Activated effector memory CD4-positive, alpha-beta T cell treated with anti-CD3 and anti-CD28 coated beads, Interleukin-2, amount 50 U/mL, for 16 hours (primary cell): ENCODE results near the gene OR5I1.
"Not testable (repeated sequence)": the region's sequence is repeated elsewhere in the genome, so short reads cannot be mapped to it uniquely, and the experiment has no call there.

Experiments used
- DNase-seq: peaks from one replicate; pipeline ENCODE4 v3.0.0-alpha.2; 2020

Gene OR5I1

DNA sequence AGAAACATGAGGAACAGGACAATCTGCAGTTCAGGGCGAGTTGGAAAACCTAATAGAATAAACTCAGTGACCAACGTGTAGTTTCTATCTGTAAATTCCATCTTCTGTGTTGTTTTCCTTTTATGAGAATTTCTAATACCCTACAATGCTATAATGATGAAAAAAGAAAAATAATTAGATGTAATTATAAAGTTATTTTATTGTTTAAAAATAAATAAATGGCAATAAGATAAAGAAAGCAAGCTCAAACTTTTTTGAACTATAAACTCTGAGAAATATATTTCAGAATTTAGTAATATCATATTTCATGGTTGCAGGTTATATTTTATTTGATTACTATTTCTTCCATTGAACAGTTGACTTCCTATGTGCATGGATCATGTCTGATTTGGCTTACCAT, at the start of gene OR5I1:
Gene OR5I1 (minus strand): TSS at position 101 of the 400 bp plus-strand sequence. CDS start 0 bp downstream, at position 101.
- no peak for DNase-seq

DNA sequence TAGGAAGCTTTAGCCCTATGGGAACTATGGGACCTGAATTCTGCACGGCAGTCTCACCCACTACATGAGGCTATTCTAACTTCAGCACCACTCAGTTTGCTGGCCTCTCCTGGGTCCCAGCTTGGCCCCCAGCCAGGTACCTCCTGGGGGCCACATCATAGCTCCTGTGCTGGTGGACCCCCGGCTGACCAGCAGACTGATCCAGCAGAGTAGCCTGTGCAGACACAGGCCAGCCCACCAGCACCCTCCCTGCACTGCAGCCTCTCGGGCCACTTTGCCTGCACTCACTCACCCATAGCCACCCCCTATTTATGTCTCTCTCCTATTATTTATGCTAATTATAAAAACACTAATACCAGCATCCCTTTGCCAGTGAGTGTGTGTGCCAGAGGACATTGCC, 34.7 kb upstream of the OR5I1 start:
- DNase-seq, result no peak

DNA sequence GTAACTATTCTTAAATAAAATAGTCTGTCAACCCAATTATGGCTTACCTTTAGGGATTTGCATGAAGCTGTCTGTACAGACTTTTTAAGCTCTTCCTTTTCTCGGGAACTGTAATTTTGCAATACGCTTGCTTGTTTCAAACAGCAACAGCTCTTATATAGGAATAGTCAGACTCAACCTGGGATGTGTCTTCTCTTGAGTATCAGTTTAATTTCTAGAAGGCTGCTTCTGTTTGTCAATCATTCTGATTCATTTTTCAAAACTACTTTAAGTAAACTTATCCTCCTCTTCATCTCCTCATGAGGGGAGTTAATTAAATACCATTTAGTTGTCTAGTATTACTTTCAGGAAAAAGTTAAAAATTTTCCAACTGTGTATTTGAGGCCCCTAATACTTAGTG, 33.6 kb upstream of the OR5I1 start, which contains the start of gene OR10AG1:
Gene OR10AG1 (minus strand): TSS at position 101 of the 400 bp plus-strand sequence. CDS start 38 bp downstream, at position 63.
- no peak for DNase-seq

DNA sequence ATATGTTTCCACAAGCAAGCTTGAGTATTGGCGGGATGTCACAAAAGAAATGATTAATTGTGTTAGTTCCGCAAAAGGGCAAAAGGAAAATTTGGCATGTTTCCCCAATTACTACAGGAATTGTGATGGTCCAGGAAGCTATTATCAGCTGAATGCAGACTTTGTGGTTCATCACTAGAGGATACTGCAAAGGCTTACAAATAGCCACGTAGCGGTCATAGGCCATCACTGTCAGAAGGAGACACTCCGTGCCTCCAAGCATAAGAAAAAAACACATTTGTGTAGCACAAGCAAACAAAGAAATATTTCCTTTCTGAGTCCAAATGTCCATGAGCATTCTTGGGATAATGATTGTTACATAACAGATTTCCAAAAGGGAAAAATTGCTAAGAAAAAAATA, 31.7 kb upstream of the OR5I1 start:
- DNase-seq, result no peak

DNA sequence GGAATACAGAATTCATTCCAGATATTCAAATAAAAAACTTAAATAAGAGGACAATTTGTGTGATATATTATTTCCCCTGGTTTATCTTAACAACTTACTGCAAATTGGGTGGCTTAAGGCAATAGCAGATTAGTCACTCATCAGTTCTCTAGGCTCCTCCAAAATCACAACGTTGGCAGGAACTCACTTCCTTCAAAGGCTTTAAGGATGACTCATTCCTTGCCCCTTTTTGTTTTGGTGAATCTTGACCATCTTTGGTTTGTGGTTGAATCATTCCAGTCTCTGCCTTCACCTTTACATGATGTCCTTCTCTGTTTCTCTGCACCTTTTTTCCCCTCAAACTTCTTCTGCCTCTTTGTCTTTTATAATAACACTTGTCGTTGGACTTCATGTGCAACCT, 30.2 kb upstream of the OR5I1 start:
- no peak for DNase-seq

DNA sequence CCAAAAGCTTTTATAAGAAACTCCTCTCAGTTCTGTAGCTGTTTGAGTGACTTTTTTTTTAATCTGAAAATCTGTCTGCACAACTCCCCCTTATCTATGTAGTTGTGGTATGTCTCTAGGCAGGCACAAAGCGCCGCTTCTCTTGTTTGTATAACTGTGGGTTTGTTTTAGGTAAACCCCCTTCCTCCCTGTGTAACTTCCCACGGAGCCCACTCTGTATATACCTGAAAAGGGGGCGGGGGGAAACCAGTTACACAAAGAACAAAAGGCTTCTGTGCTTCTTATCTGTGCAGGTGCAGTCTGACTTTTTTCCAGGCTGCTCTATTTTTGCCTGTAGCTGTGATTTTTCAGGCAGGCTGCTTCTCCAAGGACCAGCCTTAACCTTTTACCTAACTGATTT, 20.3 kb upstream of the OR5I1 start:
- DNase-seq, result no peak

DNA sequence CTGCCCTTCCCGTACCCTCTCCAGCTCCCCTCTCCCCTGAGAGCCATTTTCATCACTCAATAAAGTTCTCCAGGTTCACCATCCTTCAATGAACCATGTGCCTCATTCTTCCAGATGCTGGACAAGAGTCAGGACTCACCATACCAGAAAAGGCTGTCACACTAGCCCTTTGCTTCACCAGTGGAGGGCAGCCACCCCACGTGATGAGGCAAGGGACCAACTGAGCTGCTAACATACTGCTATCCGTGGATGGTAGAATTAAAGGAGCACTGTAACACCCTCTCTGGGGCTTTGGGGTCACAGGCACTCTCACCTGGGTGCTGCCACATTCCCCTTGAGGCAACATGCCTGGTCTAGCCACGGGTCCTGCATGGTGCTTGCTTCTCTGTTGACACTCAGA, 13.1 kb upstream of the OR5I1 start:
- DNase-seq, result no peak

DNA sequence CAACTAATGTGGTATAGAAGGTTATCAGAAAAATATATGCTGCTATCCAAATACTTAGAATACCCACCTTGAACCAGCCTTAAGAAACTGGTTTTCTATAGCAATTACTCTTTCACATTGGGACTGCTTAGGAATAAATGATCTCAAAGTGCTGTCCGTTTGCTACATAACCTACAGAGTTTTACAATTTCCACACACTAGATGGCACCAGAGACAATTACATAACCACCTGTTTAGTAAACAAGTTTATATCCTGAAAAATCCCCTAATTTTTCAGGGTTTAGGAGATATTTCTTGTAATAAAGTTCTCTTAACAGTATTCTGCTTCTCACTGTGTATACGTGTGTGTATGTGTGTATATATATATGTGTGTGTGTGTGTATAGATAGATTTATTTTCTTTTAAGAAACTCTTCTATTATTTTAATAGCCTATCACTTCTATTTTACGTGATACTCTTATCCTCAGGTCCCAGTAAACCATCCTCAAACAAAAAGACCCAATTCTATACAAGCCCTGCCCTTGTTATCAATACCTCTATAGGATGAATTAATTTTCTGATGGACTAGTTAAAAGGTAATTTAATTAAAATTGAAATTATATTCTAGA, 6.7 kb upstream of the OR5I1 start:
- DNase-seq, result no peak

DNA sequence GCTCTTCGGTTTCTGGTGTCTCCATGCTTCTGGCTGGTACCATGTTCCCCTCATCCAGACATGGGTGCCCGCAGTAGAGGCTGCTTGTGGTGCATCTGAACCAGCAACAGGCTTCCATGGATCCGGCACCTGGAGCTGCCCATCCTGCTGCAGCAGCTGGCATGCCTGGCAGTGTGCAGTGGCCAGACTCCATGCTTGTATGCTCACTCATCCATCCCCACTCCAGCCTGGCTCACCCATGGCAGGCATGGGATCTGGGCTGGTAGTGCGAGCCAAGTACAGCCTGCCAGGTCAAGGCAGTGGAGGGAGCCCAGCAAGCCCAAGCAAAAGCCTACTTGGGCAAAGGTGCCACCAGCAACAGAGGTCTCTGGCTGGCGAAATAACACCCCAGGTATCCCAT, 15.7 kb downstream of the OR5I1 start:
- no peak for DNase-seq

DNA sequence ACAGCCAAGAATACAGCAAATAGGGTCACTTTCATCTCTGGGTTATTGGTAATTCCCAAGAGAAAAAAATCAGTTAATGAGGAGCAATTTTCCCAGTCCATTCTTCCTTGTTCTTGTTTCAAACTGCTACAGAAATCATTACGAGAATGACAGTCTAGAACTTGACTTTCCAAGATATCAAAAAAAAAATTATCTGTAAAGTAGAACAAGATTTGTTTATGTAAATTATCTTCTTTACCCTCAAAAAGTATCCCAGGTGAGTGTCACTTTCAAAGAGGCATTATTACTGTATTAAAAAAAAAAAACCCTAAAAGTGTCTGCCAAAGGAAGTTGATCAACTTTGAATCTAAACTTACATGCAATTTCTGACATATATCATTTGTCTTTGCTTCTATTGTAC, 21.7 kb downstream of the OR5I1 start, which contains the start of gene OR5W2:
Gene OR5W2 (minus strand): TSS at position 101 of the 400 bp plus-strand sequence. CDS start 0 bp downstream, at position 101.
- no peak for DNase-seq

DNA sequence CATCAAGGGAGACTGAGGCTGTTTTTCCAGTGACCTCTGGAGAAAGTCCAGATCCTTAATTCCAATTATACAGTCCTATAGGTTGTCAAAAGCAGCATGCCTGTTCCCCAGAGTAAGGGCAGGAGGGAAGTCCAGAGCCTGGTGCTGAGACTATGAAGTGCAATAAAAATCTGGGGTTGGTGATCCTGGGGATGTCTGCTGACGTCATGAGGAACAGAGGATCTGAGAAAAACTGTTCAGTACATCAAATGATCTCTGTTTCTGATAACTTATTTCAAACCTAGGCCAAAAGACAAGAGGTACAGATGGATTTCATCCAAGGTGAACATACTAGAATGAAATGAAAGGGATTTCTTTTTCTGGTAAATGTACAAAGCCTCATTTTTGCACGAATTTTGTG, 33.9 kb downstream of the OR5I1 start:
- DNase-seq, result no peak

DNA sequence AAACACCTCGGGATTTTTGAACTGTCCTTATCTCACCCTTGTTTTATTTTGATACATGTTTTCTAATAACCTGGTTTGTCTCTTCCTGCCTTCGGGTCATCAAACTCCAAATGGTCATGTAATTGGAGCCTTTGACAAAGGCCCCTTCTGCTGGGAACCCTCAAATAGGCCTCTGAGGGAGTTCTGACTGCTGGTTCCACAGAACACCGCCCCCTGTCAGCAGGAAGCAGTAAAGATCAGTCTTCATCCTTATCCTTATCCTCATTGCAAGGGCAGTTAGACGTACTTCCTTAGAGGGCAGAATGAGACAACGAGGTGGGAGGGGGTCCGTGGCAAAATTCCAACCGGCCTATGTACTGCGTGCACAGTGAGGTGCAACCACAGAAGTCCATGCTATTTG, 41.0 kb downstream of the OR5I1 start:
- DNase-seq, result no peak

DNA sequence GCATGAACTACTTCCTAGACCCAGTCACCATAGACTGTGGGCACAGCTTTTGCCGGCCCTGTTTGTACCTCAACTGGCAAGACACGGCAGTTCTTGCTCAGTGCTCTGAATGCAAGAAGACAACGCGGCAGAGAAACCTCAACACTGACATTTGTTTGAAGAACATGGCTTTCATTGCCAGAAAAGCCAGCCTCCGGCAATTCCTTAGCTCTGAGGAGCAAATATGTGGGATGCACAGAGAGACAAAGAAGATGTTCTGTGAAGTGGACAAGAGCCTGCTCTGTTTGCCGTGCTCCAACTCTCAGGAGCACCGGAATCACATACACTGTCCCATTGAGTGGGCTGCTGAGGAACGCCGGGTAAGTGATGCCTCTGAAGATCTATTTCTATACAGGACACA, 50.7 kb downstream of the OR5I1 start:
- DNase-seq, result not testable (repeated sequence)
